ENCODE data around the gene HOXC9.

The HOXC9 gene

GRCh38 chr12:54000116-54001114, at the start of gene HOXC9:
TSS of gene HOXC9 (plus strand) at chr12:54000161. CDS start at chr12:54000189, 28 bp downstream.
- ATAC-seq (no peak), DNase-seq (no peak)
- Mint-ChIP-seq H3K27me3 (peaks cover 100% of the 10 kb centered on the region), H3K4me3 (peak within 1 kb of the TSS; percentile 63 to 67), H3K4me1 (peaks cover 45% of the 10 kb centered on the region), H3K9me3 (no peaks in the 10 kb centered on the region), H3K27ac (no peak within 1 kb of the TSS)

- Mint-ChIP-seq H3K4me1 (peaks cover 37% of the 10 kb centered on the region), H3K27ac (no peak overlapping the region), H3K4me3 (no peak overlapping the region), H3K9me3 (no peaks in the 10 kb centered on the region), H3K27me3 (peaks cover 100% of the 10 kb centered on the region)
- ATAC-seq (no peak), DNase-seq (no peak)
Measured at GRCh38 chr12:53950437-53950773, 49.6 kb upstream of the HOXC9 start.

- Mint-ChIP-seq H3K27ac (peak overlapping the region in 1 of 2 donors; percentile 87), H3K9me3 (no peaks in the 10 kb centered on the region), H3K27me3 (peaks cover 100% of the 10 kb centered on the region), H3K4me1 (peaks cover 42% of the 10 kb centered on the region), H3K4me3 (no peak overlapping the region)
- DNase-seq: no peak
- ATAC-seq: no peak
Measured at GRCh38 chr12:53950789-53951576, 49.0 kb upstream of the HOXC9 start.

- H3K4me3 Mint-ChIP-seq: no peak overlapping the region
- peaks cover 100% of the 10 kb centered on the region for H3K27me3 Mint-ChIP-seq
- H3K27ac Mint-ChIP-seq: peak overlapping the region in 1 of 2 donors; percentile 87
- peaks cover 50% of the 10 kb centered on the region for H3K4me1 Mint-ChIP-seq
- no peaks in the 10 kb centered on the region for H3K9me3 Mint-ChIP-seq
- no peak for DNase-seq
- ATAC-seq: no peak
Measured at GRCh38 chr12:53951577-53952334, 48.2 kb upstream of the HOXC9 start.

GRCh38 chr12:53952335-53952694, 47.6 kb upstream of the HOXC9 start:
- ATAC-seq: no peak
- Mint-ChIP-seq H3K27me3 (peaks cover 100% of the 10 kb centered on the region), H3K4me3 (peak overlapping the region in 1 of 2 donors; percentile 26), H3K9me3 (no peaks in the 10 kb centered on the region), H3K4me1 (peaks cover 55% of the 10 kb centered on the region), H3K27ac (peak overlapping the region in 1 of 2 donors; percentile 67)
- DNase-seq: no peak

GRCh38 chr12:53952871-53953734, 46.9 kb upstream of the HOXC9 start:
- Mint-ChIP-seq H3K27me3 (peaks cover 100% of the 10 kb centered on the region), H3K9me3 (no peaks in the 10 kb centered on the region), H3K27ac (peak overlapping the region in 1 of 2 donors; percentile 88), H3K4me1 (peaks cover 55% of the 10 kb centered on the region), H3K4me3 (no peak overlapping the region)
- DNase-seq (no peak), ATAC-seq (no peak)

- no peaks in the 10 kb centered on the region for H3K9me3 Mint-ChIP-seq
- DNase-seq (no peak), ATAC-seq (no peak)
- H3K27ac Mint-ChIP-seq: peak overlapping the region in 1 of 2 donors; percentile 88
- peaks cover 100% of the 10 kb centered on the region for H3K27me3 Mint-ChIP-seq
- peaks cover 55% of the 10 kb centered on the region for H3K4me1 Mint-ChIP-seq
- no peak overlapping the region for H3K4me3 Mint-ChIP-seq
Measured at GRCh38 chr12:53953831-53954693, 45.9 kb upstream of the HOXC9 start.

GRCh38 chr12:53954694-53955035, 45.3 kb upstream of the HOXC9 start, which contains the start of gene HOXC12:
TSS of gene HOXC12 (plus strand) at chr12:53954903. CDS start at chr12:53954930, 27 bp downstream.
- H3K4me1 Mint-ChIP-seq: peaks cover 56% of the 10 kb centered on the region
- H3K9me3 Mint-ChIP-seq: no peaks in the 10 kb centered on the region
- no peak within 1 kb of the TSS for H3K4me3 Mint-ChIP-seq
- ATAC-seq (no peak), DNase-seq (no peak)
- peaks cover 100% of the 10 kb centered on the region for H3K27me3 Mint-ChIP-seq
- H3K27ac Mint-ChIP-seq: peak within 1 kb of the TSS in 1 of 2 donors; percentile 88

GRCh38 chr12:53955036-53955775, 44.8 kb upstream of the HOXC9 start:
- H3K4me3 Mint-ChIP-seq: no peak overlapping the region
- DNase-seq (no peak), ATAC-seq (no peak)
- no peaks in the 10 kb centered on the region for H3K9me3 Mint-ChIP-seq
- peaks cover 61% of the 10 kb centered on the region for H3K4me1 Mint-ChIP-seq
- H3K27me3 Mint-ChIP-seq: peaks cover 100% of the 10 kb centered on the region
- H3K27ac Mint-ChIP-seq: peak overlapping the region in 1 of 2 donors; percentile 15

- Mint-ChIP-seq H3K4me3 (no peak overlapping the region), H3K27me3 (peaks cover 100% of the 10 kb centered on the region), H3K9me3 (no peaks in the 10 kb centered on the region), H3K27ac (no peak overlapping the region), H3K4me1 (peaks cover 67% of the 10 kb centered on the region)
- no peak for ATAC-seq
- no peak for DNase-seq
Measured at GRCh38 chr12:53955776-53956250, 44.1 kb upstream of the HOXC9 start.

- no peak for DNase-seq
- Mint-ChIP-seq H3K4me1 (peaks cover 62% of the 10 kb centered on the region), H3K9me3 (no peaks in the 10 kb centered on the region), H3K27ac (no peak overlapping the region), H3K4me3 (peak overlapping the region in 1 of 2 donors; percentile 22), H3K27me3 (peaks cover 100% of the 10 kb centered on the region)
- peak; percentile 61 for ATAC-seq
Measured at GRCh38 chr12:53956251-53956887, 43.6 kb upstream of the HOXC9 start.

- Mint-ChIP-seq H3K4me3 (peak overlapping the region in 1 of 2 donors; percentile 22), H3K9me3 (no peaks in the 10 kb centered on the region), H3K4me1 (peaks cover 56% of the 10 kb centered on the region), H3K27me3 (peaks cover 100% of the 10 kb centered on the region), H3K27ac (no peak overlapping the region)
- ATAC-seq (no peak), DNase-seq (no peak)
Measured at GRCh38 chr12:53956914-53957536, 42.9 kb upstream of the HOXC9 start.
